Sigmoid colon (tissue), 7 donors: ENCODE measurements around the gene SEPTIN8. TPM values are rescaled to one million over a fixed set of nuclear protein-coding genes. Genes with fewer than 3 reads are reported as not detected.

Experiments used
- DNase-seq: peaks from one replicate; pipeline ENCODE4 v3.0.0-alpha.2; 2019
- H3K27ac ChIP-seq, 4 donors: fragments of 200-600 bp; sonication (generic); one replicate each; pipeline ENCODE4 v1.5.1; 2016 to 2019; ENCODE audit warnings: mild to moderate bottlenecking in 1 of 4
- H3K27me3 ChIP-seq, 3 donors: fragments of 200-600 bp; sonication (generic); one replicate each; pipeline ENCODE4 v1.5.1; 2019; ENCODE audit warnings: mild to moderate bottlenecking in 1 of 3
- H3K36me3 ChIP-seq, 4 donors: fragments of 200-600 bp; sonication (generic); one replicate each; pipeline ENCODE4 v1.5.1; 2016 to 2019
- H3K4me1 ChIP-seq, 4 donors: fragments of 200-600 bp; sonication (generic); one replicate each; pipeline ENCODE4 v1.5.1; 2017 to 2019
- H3K4me3 ChIP-seq, 4 donors: fragments of 200-600 bp; sonication (generic); one replicate each; pipeline ENCODE4 v1.5.1; 2017 to 2019; ENCODE audit warnings: mild to moderate bottlenecking in 2 of 4, moderate library complexity in 1 of 4
- H3K9me3 ChIP-seq, 4 donors: fragments of 200-600 bp in 3 of 4; sonication (generic) in 3 of 4; one replicate each; pipeline versions ENCODE4 v1.5.1 to v1.6.1; 2013 to 2019
- EP300 ChIP-seq, 4 donors: sonication (generic); formaldehyde crosslinking; IDR thresholded peaks; one replicate each; pipeline ENCODE4 v1.6.1; 2017; ENCODE audit warnings: antibody characterized with exemption in 4 of 4
- POLR2A ChIP-seq, 2 donors: fragments of 450-650 bp; IDR thresholded peaks; one replicate each; pipeline ENCODE4 v1.6.1; 2016; ENCODE audit warnings: antibody characterized with exemption in 2 of 2, mild to moderate bottlenecking in 2 of 2, moderate library complexity in 2 of 2
- POLR2AphosphoS5 ChIP-seq, 4 donors: sonication (generic); formaldehyde crosslinking; IDR thresholded peaks; one replicate each; pipeline ENCODE4 v1.6.1; 2017; ENCODE audit warnings: antibody characterized with exemption in 4 of 4
- WGBS, 2 donors: extraction: QIAGEN DNeasy Blood & Tissue Kit; methylation state at CpG; one replicate each; pipeline ENCODE4 v1.1.7; 2013; 5-methylcytosine and 5-hydroxymethylcytosine counted together
- intact Hi-C: fragments of 100-400 bp; cut with DNase I; formaldehyde crosslinking; loops from one replicate; pipeline ENCODE4 v1.15.1; 2023
- polyA plus RNA-seq, 3 donors: library from polyadenylated mRNA; stranded (reverse); fragments of 200-250 nt; gene quantifications; one replicate each; pipeline ENCODE4 v1.2.3, GENCODE V29; 2013
- total RNA-seq, 4 donors: library from RNA; depleted of rRNA; stranded (reverse); fragments of >200 nt; gene quantifications; one replicate each; pipeline ENCODE4 v1.1.0, GENCODE V29; 2016
- TF ChIP-seq, protein P1 (sequence below), 4 experiments: fragments of 450-650 bp in 3 of 4; fragments of 200-600 bp in 1 of 4; IDR thresholded peaks; one replicate each; pipeline ENCODE4 v1.5.1; 2016 to 2019; ENCODE audit warnings: antibody characterized with exemption in 4 of 4, mild to moderate bottlenecking in 3 of 4, moderate library complexity in 2 of 4
- donor health status: healthy with polysubstance abuse.
- donor health status: Bipolar disorder and iron deficiency.
- donor health status: healthy.

SEPTIN8 gene
- total and polyA plus RNA-seq, 7 donors: 19.2 to 38.0 (median 30.7) TPM

DNA sequence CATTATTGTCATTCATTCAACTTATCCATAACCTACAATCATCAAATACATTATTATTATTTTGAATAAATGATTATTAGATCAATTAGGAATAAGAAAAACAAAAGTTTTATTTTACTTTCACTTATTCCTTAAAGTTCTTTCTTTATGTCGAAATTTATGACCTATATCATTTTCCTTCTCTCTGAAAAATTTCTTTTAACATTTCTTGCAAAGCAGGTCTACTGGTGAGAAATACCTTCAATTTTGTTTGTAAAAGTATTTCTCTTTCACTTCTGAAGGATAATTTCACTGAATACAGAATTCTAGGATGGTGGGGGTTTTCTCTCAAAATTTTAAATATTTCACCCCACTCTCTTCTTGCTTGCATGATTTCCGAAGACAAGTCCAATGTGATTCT is 32.4 kb downstream of the SEPTIN8 start:
- DNase-seq: no peak
- H3K9me3 ChIP-seq: no peaks in the 10 kb centered on the region
- peaks cover 0 to 13% (median 11%) of the 10 kb centered on the region in 4 donors for H3K4me1 ChIP-seq
- no peak overlapping the region for H3K4me3 ChIP-seq
- peaks cover 20 to 54% (median 36%) of the 10 kb centered on the region in 3 donors for H3K27me3 ChIP-seq
- H3K36me3 ChIP-seq: no peaks in the 10 kb centered on the region
- no peak overlapping the region for H3K27ac ChIP-seq
- TF ChIP-seq POLR2AphosphoS5 (IDR thresholded peaks at IDR 0.05): no peak
- no peak for TF ChIP-seq EP300 (IDR thresholded peaks at IDR 0.05)
- TF ChIP-seq POLR2A (IDR thresholded peaks at IDR 0.05): no peak
- TF ChIP-seq, protein P1, sequence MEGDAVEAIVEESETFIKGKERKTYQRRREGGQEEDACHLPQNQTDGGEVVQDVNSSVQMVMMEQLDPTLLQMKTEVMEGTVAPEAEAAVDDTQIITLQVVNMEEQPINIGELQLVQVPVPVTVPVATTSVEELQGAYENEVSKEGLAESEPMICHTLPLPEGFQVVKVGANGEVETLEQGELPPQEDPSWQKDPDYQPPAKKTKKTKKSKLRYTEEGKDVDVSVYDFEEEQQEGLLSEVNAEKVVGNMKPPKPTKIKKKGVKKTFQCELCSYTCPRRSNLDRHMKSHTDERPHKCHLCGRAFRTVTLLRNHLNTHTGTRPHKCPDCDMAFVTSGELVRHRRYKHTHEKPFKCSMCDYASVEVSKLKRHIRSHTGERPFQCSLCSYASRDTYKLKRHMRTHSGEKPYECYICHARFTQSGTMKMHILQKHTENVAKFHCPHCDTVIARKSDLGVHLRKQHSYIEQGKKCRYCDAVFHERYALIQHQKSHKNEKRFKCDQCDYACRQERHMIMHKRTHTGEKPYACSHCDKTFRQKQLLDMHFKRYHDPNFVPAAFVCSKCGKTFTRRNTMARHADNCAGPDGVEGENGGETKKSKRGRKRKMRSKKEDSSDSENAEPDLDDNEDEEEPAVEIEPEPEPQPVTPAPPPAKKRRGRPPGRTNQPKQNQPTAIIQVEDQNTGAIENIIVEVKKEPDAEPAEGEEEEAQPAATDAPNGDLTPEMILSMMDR (IDR thresholded peaks at IDR 0.05): no peak
- 64 to 88% methylated on average over 2 of the region's 2 CpGs for WGBS, 2 donors
- intact Hi-C loops: no loop called here

DNA sequence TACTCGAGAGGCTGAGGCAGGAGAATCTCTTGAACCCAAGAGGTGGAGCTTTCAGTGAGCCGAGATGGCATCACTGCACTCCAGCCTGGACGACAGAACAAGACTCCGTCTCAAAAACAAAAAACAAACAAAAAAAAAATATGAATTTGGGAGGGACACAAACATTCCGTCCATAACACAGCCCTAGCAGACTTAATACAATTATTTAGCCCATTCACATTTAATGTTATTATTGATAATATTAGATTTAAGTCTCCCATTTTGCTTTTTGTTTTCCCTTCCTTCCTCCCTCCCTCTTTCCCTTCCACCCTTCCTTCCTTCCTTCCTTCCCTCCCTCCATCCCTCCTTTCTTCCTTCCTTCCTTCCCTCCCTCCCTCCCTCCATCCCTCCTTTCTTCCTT is 34.4 kb downstream of the SEPTIN8 start:
- H3K9me3 ChIP-seq: no peaks in the 10 kb centered on the region
- WGBS, 2 donors: 93% methylated on average over 5 of the region's 5 CpGs
- no peak for DNase-seq
- peaks cover 18 to 45% (median 30%) of the 10 kb centered on the region in 3 donors for H3K27me3 ChIP-seq
- no peak overlapping the region for H3K27ac ChIP-seq
- TF ChIP-seq EP300 (IDR thresholded peaks at IDR 0.05): no peak
- no peaks in the 10 kb centered on the region for H3K36me3 ChIP-seq
- intact Hi-C loops: no loop called here
- H3K4me1 ChIP-seq: peaks cover 0 to 12% (median 10%) of the 10 kb centered on the region in 4 donors
- H3K4me3 ChIP-seq: no peak overlapping the region

DNA sequence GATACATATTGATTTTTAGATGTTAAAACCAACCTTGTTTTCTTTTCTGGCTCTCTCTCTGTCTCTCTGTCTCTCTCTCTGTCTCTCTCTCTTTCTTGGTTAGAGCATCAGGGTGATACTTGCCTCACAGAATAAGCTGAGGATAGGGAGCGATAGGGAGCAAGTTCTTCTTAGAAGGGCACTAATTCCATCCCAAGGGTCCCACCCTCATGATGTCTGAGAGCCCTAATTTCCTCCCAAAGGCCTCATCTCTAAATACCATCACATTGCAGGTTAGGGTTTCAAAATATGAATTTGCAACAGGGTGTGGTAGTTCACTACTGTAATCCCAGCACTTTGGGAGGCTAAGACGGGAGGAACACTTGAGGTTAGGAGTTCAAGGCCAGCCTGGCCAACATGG is 34.9 kb downstream of the SEPTIN8 start:
- no peak for TF ChIP-seq POLR2A (IDR thresholded peaks at IDR 0.05)
- TF ChIP-seq POLR2AphosphoS5 (IDR thresholded peaks at IDR 0.05): no peak
- TF ChIP-seq, protein P1 (IDR thresholded peaks at IDR 0.05): no peak
- TF ChIP-seq EP300 (IDR thresholded peaks at IDR 0.05): no peak
- Histone ChIP-seq H3K4me3 (no peak overlapping the region), H3K9me3 (no peaks in the 10 kb centered on the region), H3K27me3 (peaks cover 13 to 41% (median 26%) of the 10 kb centered on the region in 3 donors), H3K36me3 (no peaks in the 10 kb centered on the region), H3K27ac (no peak overlapping the region), H3K4me1 (peaks cover 0 to 9% (median 6%) of the 10 kb centered on the region in 4 donors)
- WGBS, 2 donors: 91 to 98% methylated on average over 2 of the region's 2 CpGs
- intact Hi-C loops: no loop called here
- DNase-seq: no peak

DNA sequence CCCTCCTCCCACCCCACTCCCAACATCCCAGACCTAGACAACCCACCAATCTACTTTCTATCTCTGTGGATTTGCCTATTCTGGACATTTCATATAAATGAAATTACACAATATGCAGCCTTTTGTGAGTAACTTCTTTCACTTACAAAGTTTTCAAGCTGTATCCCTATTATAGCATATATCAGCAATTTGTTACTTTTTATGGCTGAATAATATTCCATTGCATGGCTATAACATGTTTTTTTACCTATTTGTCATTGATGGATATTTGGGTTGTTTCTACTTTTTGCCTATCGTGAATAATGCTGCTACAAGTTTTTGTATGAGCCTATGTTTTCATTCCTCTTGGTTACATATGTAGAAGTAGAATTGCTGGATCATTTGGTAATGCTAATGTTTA is 37.8 kb downstream of the SEPTIN8 start:
- intact Hi-C loops: loop anchor here (10.0 kb wide), 2 partner anchors 86 to 354 kb away; no protein-coding TSS in a partner anchor
- no peak for TF ChIP-seq POLR2A (IDR thresholded peaks at IDR 0.05)
- no peak for TF ChIP-seq EP300 (IDR thresholded peaks at IDR 0.05)
- TF ChIP-seq, protein P1 (IDR thresholded peaks at IDR 0.05): no peak
- TF ChIP-seq POLR2AphosphoS5 (IDR thresholded peaks at IDR 0.05): no peak
- whole genome bisulfite sequencing, 2 donors: 80 to 82% methylated on average over 1 of the region's 1 CpG

DNA sequence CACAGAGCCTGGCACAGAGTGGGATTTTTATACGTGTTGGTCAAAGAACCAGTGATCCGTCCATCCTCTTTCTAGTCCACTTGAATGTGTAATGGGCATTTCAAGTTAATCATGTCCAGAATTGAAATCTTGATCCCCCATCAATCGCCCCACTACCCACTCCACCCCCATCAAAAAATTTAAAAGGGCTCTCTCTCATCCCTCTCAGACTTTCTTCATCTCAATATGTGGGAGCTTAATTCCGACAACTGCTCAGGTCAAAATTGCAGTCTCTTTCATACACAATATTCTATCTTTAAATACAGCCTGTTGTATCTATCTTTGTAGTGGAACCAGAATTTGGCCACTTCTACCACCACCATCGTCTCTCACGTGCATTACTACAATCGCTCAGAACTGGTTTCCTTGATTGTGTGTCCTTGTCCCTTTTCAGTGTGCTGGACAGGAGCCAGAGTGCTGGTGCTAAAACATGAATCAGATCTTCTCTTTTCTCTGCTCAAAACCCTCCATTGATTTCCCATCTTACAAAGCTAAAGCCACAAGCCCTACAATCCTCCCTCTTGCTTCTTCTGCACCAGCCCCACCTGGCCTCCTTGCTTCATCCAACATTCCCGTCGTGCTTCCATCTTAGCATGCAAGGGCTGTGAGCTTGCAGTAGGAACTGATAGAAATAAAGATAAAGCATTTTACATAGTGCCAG is 38.9 kb downstream of the SEPTIN8 start:
- H3K4me3 ChIP-seq: peak overlapping the region in 3 of 4 donors; percentile 77 to 83 (median 79)
- H3K27me3 ChIP-seq: peaks cover 0 to 3% (median 0%) of the 10 kb centered on the region in 3 donors
- H3K4me1 ChIP-seq: peaks cover 0 to 19% (median 10%) of the 10 kb centered on the region in 4 donors
- TF ChIP-seq EP300 (IDR thresholded peaks at IDR 0.05) (no peak), POLR2A (IDR thresholded peaks at IDR 0.05) (no peak), POLR2AphosphoS5 (IDR thresholded peaks at IDR 0.05) (no peak)
- TF ChIP-seq, protein P1 (IDR thresholded peaks at IDR 0.05): no peak
- peak overlapping the region in 2 of 4 donors; percentile 84 to 85 for H3K27ac ChIP-seq
- DNase-seq: no peak
- intact Hi-C loops: loop anchor here (2.0 to 10.0 kb wide), 3 partner anchors 39 to 353 kb away; partner anchors contain the start of gene SEPTIN8
- no peaks in the 10 kb centered on the region for H3K9me3 ChIP-seq
- H3K36me3 ChIP-seq: peaks cover 0 to 4% (median 0%) of the 10 kb centered on the region in 4 donors
- 59 to 77% methylated on average over 9 of the region's 9 CpGs for WGBS, 2 donors

More for the DNA sequence above, 37.8 kb downstream of the SEPTIN8 start:
- Histone ChIP-seq H3K27ac (no peak overlapping the region), H3K4me1 (peaks cover 0 to 19% (median 10%) of the 10 kb centered on the region in 4 donors), H3K27me3 (peaks cover 0 to 11% (median 0%) of the 10 kb centered on the region in 3 donors), H3K4me3 (no peak overlapping the region), H3K9me3 (no peaks in the 10 kb centered on the region), H3K36me3 (no peaks in the 10 kb centered on the region)
- no peak for DNase-seq
